ENCODE results near the gene FGGY. TPM values are rescaled to one million over a fixed set of nuclear protein-coding genes. Genes with fewer than 3 reads are reported as not detected.

Gene FGGY
- total RNA-seq, 1 experiment from 2014 or later = 14.6 TPM

- peaks cover 0 to 6% of the 10 kb centered on the region in 2 experiments; a peak in 2 of 4 replicates for H3K4me1 Mint-ChIP-seq
- Histone ChIP-seq H3K4ac (ENCODE audit: low read depth, low read length) (no peak overlapping the region), H3K4me1 (ENCODE audit: insufficient read depth, low read length) (no peaks in the 10 kb centered on the region), H3K56ac (ENCODE audit: insufficient read length, low read depth, low read length) (no peak overlapping the region), H4K5ac (ENCODE audit: insufficient read length, low read depth, low read length) (no peak overlapping the region), H3K23ac (ENCODE audit: insufficient read length, low read depth, low read length) (no peak overlapping the region), H4K91ac (ENCODE audit: insufficient read length, low read depth, low read length) (no peak overlapping the region), H3K23me2 (ENCODE audit: insufficient read length, low read depth, low read length, poor library complexity, severe bottlenecking) (no peaks in the 10 kb centered on the region), H2BK12ac (ENCODE audit: insufficient read length, low read depth, low read length) (no peak overlapping the region), H2BK15ac (ENCODE audit: low read depth, low read length) (no peak overlapping the region), H3K9me3 (ENCODE audit: control insufficient read depth, low read depth, low read length) (no peaks in the 10 kb centered on the region), H3K79me1 (ENCODE audit: insufficient read depth, low read depth, low read length, poor library complexity, severe bottlenecking) (no peaks in the 10 kb centered on the region), H4K8ac (replicated peaks; ENCODE audit: insufficient read length, low read depth, low read length) (no peak overlapping the region), H3K14ac (ENCODE audit: insufficient read depth, low read length) (no peak overlapping the region), H3K79me2 (ENCODE audit: insufficient read depth, low read length) (no peaks in the 10 kb centered on the region), H4K20me1 (ENCODE audit: control insufficient read depth, insufficient read depth, insufficient read length) (no peaks in the 10 kb centered on the region), H2AK5ac (ENCODE audit: insufficient read length, low read length) (no peak overlapping the region), H3K4me2 (ENCODE audit: insufficient read depth, insufficient read length, low read length) (no peak overlapping the region), H3K27ac (ENCODE audit: insufficient read length, low read depth, low read length) (no peak overlapping the region), H3K9ac (ENCODE audit: extremely low read depth, insufficient read length, low read length) (no peak overlapping the region), H2BK5ac (ENCODE audit: insufficient read length, low read length) (no peak overlapping the region), H2AFZ (ENCODE audit: low read length) (no peak overlapping the region), H2BK120ac (ENCODE audit: low read depth, low read length, poor library complexity, severe bottlenecking) (no peak overlapping the region), H3K18ac (ENCODE audit: insufficient read length, low read depth, low read length) (no peak overlapping the region), H2BK20ac (ENCODE audit: low read depth, low read length, poor library complexity, severe bottlenecking) (no peak overlapping the region), H3T11ph (ENCODE audit: low read length) (no peak overlapping the region), H3K27me3 (ENCODE audit: insufficient read depth, low read length) (no peaks in the 10 kb centered on the region)
- H3K4me3 Mint-ChIP-seq = no peak overlapping the region
- no peaks in the 10 kb centered on the region; a peak in 2 of 5 replicates for H3K9me3 Mint-ChIP-seq
- H3K36me3 Mint-ChIP-seq (ENCODE audit: insufficient read depth in 1 of 3, low read depth in 3 of 3) = peaks cover 0 to 10% (median 0%) of the 10 kb centered on the region in 3 experiments; a peak in 1 of 7 replicates
- no peaks in the 10 kb centered on the region for H3K27me3 Mint-ChIP-seq (ENCODE audit: low read depth)
- no peak for DNase-seq
- peak overlapping the region in 1 of 3 experiments; percentile 31; a peak in 1 of 7 replicates for H3K27ac Mint-ChIP-seq
- no peak for TF ChIP-seq CTCF (conservative IDR thresholded peaks at IDR 0.05)
These were observed 220.0 kb downstream of the FGGY start for GRCh38 chr1:59516881-59517280.
